ENCODE data around the gene WWOX.

The WWOX gene

GRCh38 chr16:78278056-78278450 is 178.6 kb downstream of the WWOX start:
- no peak for ATAC-seq

GRCh38 chr16:78281115-78281514 is 181.7 kb downstream of the WWOX start:
- no peak for ATAC-seq
- no peak for TF ChIP-seq CSRNP3 (CRISPR knock-in tag; IDR thresholded peaks at IDR 0.05)
- no peak for TF ChIP-seq ESRRG (CRISPR knock-in tag; IDR thresholded peaks at IDR 0.05)
- no peak for TF ChIP-seq TSHZ2 (CRISPR knock-in tag; IDR thresholded peaks at IDR 0.05)
- no peak for TF ChIP-seq BACH2 (CRISPR knock-in tag; IDR thresholded peaks at IDR 0.05; ENCODE audit: borderline replicate concordance)
- no peak for TF ChIP-seq ARNTL (CRISPR knock-in tag; IDR thresholded peaks at IDR 0.05; ENCODE audit: borderline replicate concordance, low read depth)
- no peak for TF ChIP-seq RARB (CRISPR knock-in tag; IDR thresholded peaks at IDR 0.05)
- TF ChIP-seq PATZ1 (CRISPR knock-in tag; IDR thresholded peaks at IDR 0.05; ENCODE audit: borderline replicate concordance) = no peak
- no peak for TF ChIP-seq ISL1 (CRISPR knock-in tag; IDR thresholded peaks at IDR 0.05)
- no peak for TF ChIP-seq TOX (CRISPR knock-in tag; IDR thresholded peaks at IDR 0.05; ENCODE audit: borderline replicate concordance)
- TF ChIP-seq OSR1 (CRISPR knock-in tag; IDR thresholded peaks at IDR 0.05) = no peak
- TF ChIP-seq ZC3H10 (CRISPR knock-in tag; IDR thresholded peaks at IDR 0.05) = no peak
- TF ChIP-seq GLIS3 (CRISPR knock-in tag; IDR thresholded peaks at IDR 0.05) = no peak
- TF ChIP-seq CSDC2 (CRISPR knock-in tag; IDR thresholded peaks at IDR 0.05) = no peak
- no peak for TF ChIP-seq ZFP30 (CRISPR knock-in tag; IDR thresholded peaks at IDR 0.05)
- TF ChIP-seq ZNF70 (CRISPR knock-in tag; IDR thresholded peaks at IDR 0.05) = no peak
- TF ChIP-seq CREB5 (CRISPR knock-in tag; IDR thresholded peaks at IDR 0.05; ENCODE audit: low read depth) = no peak
- TF ChIP-seq ZNF8 (CRISPR knock-in tag; IDR thresholded peaks at IDR 0.05) = no peak

More at GRCh38 chr16:78278056-78278450, 178.6 kb downstream of the WWOX start:
- TF ChIP-seq ISL1 (CRISPR knock-in tag; IDR thresholded peaks at IDR 0.05) (no peak), ARNTL (CRISPR knock-in tag; IDR thresholded peaks at IDR 0.05; ENCODE audit: borderline replicate concordance, low read depth) (no peak), ZNF565 (CRISPR knock-in tag; conservative IDR thresholded peaks at IDR 0.05; ENCODE audit: low read depth) (no peak), PPARA (CRISPR knock-in tag; IDR thresholded peaks at IDR 0.05; ENCODE audit: borderline replicate concordance) (no peak), ZNF70 (CRISPR knock-in tag; IDR thresholded peaks at IDR 0.05) (no peak), OSR1 (CRISPR knock-in tag; IDR thresholded peaks at IDR 0.05) (no peak), POU6F1 (CRISPR knock-in tag; IDR thresholded peaks at IDR 0.05; ENCODE audit: borderline replicate concordance, low read depth) (no peak), CREB5 (CRISPR knock-in tag; IDR thresholded peaks at IDR 0.05; ENCODE audit: low read depth) (no peak), BACH2 (CRISPR knock-in tag; IDR thresholded peaks at IDR 0.05; ENCODE audit: borderline replicate concordance) (no peak), CSRNP3 (CRISPR knock-in tag; IDR thresholded peaks at IDR 0.05) (no peak), CSDC2 (CRISPR knock-in tag; IDR thresholded peaks at IDR 0.05) (no peak), ZNF8 (CRISPR knock-in tag; IDR thresholded peaks at IDR 0.05) (no peak), SNAI2 (CRISPR knock-in tag; IDR thresholded peaks at IDR 0.05) (no peak), ZC3H10 (CRISPR knock-in tag; IDR thresholded peaks at IDR 0.05) (no peak), RARB (CRISPR knock-in tag; IDR thresholded peaks at IDR 0.05) (no peak)

All from SK-N-SH treated with all-trans-retinoic acid at 6 μM for 48 hours (cell line).